Ascending aorta (tissue), 2 donors: ENCODE results near the gene RAI2. TPM values are rescaled to one million over a fixed set of nuclear protein-coding genes. Genes with fewer than 3 reads are reported as not detected.

ENCODE experiments used
- DNase-seq, 2 donors: peaks; one replicate each; pipeline ENCODE4 v3.0.0-alpha.2; 2019; ENCODE audit warnings: low spot score in 2 of 2
- H3K27ac ChIP-seq, 2 donors: fragments of 200-600 bp; sonication (generic); one replicate each; pipeline ENCODE4 v1.5.1; 2016 to 2017; ENCODE audit warnings: mild to moderate bottlenecking in 1 of 2
- H3K27me3 ChIP-seq: fragments of 200-600 bp; sonication (generic); one replicate; pipeline ENCODE4 v1.5.1; 2017
- H3K36me3 ChIP-seq, 2 donors: fragments of 200-600 bp; sonication (generic); one replicate each; pipeline ENCODE4 v1.5.1; 2016
- H3K4me1 ChIP-seq, 2 donors: fragments of 200-600 bp; sonication (generic); one replicate each; pipeline ENCODE4 v1.5.1; 2016 to 2017; ENCODE audit warnings: mild to moderate bottlenecking in 1 of 2
- H3K4me3 ChIP-seq, 2 donors: fragments of 200-600 bp; sonication (generic); one replicate each; pipeline ENCODE4 v1.5.1; 2016 to 2017; ENCODE audit warnings: mild to moderate bottlenecking in 1 of 2
- H3K9me3 ChIP-seq, 2 donors: fragments of 200-600 bp; sonication (generic); one replicate each; pipeline ENCODE4 v1.5.1; 2016
- CTCF ChIP-seq, 3 experiments: fragments of 200-600 bp in 2 of 3; fragments of 450-650 bp in 1 of 3; sonication (generic) in 2 of 3; IDR thresholded peaks; one replicate each; pipeline ENCODE4 v1.5.1; 2016 to 2019; ENCODE audit warnings: antibody characterized with exemption in 3 of 3, mild to moderate bottlenecking in 1 of 3, moderate library complexity in 1 of 3
- intact Hi-C: fragments of 100-400 bp; cut with DNase I; formaldehyde crosslinking; loops from one replicate; pipeline ENCODE4 v1.15.1; 2023
- total RNA-seq: library from RNA; depleted of rRNA; stranded (reverse); fragments of >200 nt; gene quantifications from one replicate; pipeline ENCODE4 v1.1.0, GENCODE V29; 2016

The RAI2 gene
- total RNA-seq, 1 donor from 2014 or later = 21.5 TPM

DNA sequence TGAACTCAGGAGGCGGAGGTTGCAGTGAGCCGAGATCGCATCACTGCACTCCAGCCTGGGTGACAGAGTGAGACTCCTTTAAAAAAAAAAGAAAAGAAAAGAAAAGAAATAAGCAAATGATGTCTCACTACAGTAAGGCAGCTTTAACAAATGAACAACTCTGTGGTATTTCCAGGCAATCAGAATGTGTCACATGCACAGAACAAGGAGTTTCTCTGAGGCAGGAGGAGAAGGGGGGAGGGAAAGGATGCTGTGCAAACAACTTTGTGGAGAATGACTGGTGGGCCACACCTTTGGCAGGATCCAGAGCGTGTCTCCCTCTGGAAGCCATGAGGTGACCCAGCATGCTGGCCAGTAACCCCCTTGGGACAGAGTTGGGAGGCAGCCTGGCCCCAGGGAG, 57.6 kb downstream of the RAI2 start:
- no peak for TF ChIP-seq CTCF (IDR thresholded peaks at IDR 0.05)
- H3K4me1 ChIP-seq = no peaks in the 10 kb centered on the region
- intact Hi-C loops = no loop called here
- H3K4me3 ChIP-seq = no peak overlapping the region
- DNase-seq = no peak
- peaks cover 0 to 6% of the 10 kb centered on the region in 2 donors for H3K36me3 ChIP-seq
- no peaks in the 10 kb centered on the region for H3K9me3 ChIP-seq
- H3K27me3 ChIP-seq = no peaks in the 10 kb centered on the region
- H3K27ac ChIP-seq = no peak overlapping the region

DNA sequence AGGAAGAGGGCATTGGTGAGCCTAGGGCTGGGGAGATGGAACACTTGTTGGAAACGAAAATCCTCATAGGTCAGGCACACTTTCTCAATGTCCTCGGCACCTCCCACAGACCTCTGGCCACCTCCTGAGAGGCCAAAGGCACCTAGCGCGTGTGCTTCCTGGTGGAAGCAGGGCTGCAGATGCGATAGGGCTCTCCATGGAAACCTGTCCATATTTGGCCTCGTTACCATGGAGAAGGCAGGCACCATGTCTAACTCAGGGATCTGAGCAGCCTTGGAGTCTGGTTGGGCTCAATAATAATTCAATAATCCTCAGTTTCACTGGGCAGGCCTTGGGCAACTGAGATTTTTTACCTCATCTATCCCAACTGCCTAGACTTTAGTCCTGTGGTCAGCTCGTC, 58.3 kb downstream of the RAI2 start:
- H3K9me3 ChIP-seq = no peaks in the 10 kb centered on the region
- TF ChIP-seq CTCF (IDR thresholded peaks at IDR 0.05) = no peak
- no peak overlapping the region for H3K27ac ChIP-seq
- no peaks in the 10 kb centered on the region for H3K27me3 ChIP-seq
- peaks cover 0 to 6% of the 10 kb centered on the region in 2 donors for H3K36me3 ChIP-seq
- no peaks in the 10 kb centered on the region for H3K4me1 ChIP-seq
- intact Hi-C loops = no loop called here
- H3K4me3 ChIP-seq = no peak overlapping the region
- no peak for DNase-seq

DNA sequence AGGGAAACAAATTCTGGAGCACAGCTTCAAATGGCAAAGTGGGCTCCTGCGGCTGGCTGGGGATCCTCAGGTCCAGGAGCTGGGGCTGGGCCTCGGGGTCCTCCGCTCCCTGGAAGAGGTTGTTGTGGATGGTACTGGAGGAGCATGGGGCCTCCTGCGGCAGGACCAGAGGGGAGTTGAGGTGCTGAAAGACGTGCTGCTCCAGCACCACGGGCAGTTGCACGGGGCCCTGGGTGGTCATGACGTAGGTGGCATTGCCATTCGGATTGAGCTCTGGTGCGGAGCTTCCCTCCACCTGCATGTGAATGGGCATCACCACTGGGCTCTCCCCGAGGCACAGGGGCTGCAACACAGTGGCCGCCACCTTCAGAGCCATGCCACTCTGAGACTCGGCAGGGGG, 59.7 kb downstream of the RAI2 start:
- Histone ChIP-seq H3K4me3 (no peak overlapping the region), H3K4me1 (no peaks in the 10 kb centered on the region), H3K27ac (no peak overlapping the region), H3K36me3 (peaks cover 0 to 6% of the 10 kb centered on the region in 2 donors), H3K27me3 (no peaks in the 10 kb centered on the region), H3K9me3 (no peaks in the 10 kb centered on the region)
- intact Hi-C loops = no loop called here
- no peak for TF ChIP-seq CTCF (IDR thresholded peaks at IDR 0.05)
- no peak for DNase-seq

GRCh38 chrX:17798921-17799320, 62.2 kb downstream of the RAI2 start:
- H3K4me1 ChIP-seq = no peaks in the 10 kb centered on the region
- H3K4me3 ChIP-seq = no peak overlapping the region
- no peak for TF ChIP-seq CTCF (IDR thresholded peaks at IDR 0.05)
- DNase-seq = no peak
- H3K27ac ChIP-seq = no peak overlapping the region
- peaks cover 0 to 6% of the 10 kb centered on the region in 2 donors for H3K36me3 ChIP-seq
- no peaks in the 10 kb centered on the region for H3K9me3 ChIP-seq
- intact Hi-C loops = no loop called here
- H3K27me3 ChIP-seq = no peaks in the 10 kb centered on the region

- intact Hi-C loops = no loop called here
- no peaks in the 10 kb centered on the region for H3K36me3 ChIP-seq
Measured at GRCh38 chrX:17792826-17793225, 68.3 kb downstream of the RAI2 start.

More at GRCh38 chrX:17792826-17793225, 68.3 kb downstream of the RAI2 start:
- DNase-seq = no peak
- H3K27ac ChIP-seq = no peak overlapping the region
- no peaks in the 10 kb centered on the region for H3K9me3 ChIP-seq
- TF ChIP-seq CTCF (IDR thresholded peaks at IDR 0.05) = no peak
- H3K4me3 ChIP-seq = no peak overlapping the region
- no peaks in the 10 kb centered on the region for H3K4me1 ChIP-seq
- no peaks in the 10 kb centered on the region for H3K27me3 ChIP-seq
